Esophagus squamous epithelium (tissue), 5 donors: ENCODE results near the gene RANBP3. TPM values are rescaled to one million over a fixed set of nuclear protein-coding genes. Genes with fewer than 3 reads are reported as not detected.

Experiments used
- DNase-seq: peaks from one replicate; lab custom pipeline; 2025; lab: John Stamatoyannopoulos, UW
- H3K27ac ChIP-seq, 4 donors: fragments of 200-600 bp; sonication (generic); one replicate each; pipeline ENCODE4 v1.5.1; 2016 to 2019; ENCODE audit warnings: mild to moderate bottlenecking in 1 of 4
- H3K27me3 ChIP-seq, 4 donors: fragments of 200-600 bp; sonication (generic); 1 replicate in 3 of 4; 2 replicates in 1 of 4; pipeline versions ENCODE4 v1.5.1 to v1.6.0; 2017 to 2021; ENCODE audit warnings: antibody characterized with exemption in 1 of 4
- H3K36me3 ChIP-seq, 3 donors: fragments of 200-600 bp; sonication (generic); one replicate each; pipeline ENCODE4 v1.5.1; 2016 to 2019
- H3K4me1 ChIP-seq, 3 donors: fragments of 200-600 bp; sonication (generic); one replicate each; pipeline ENCODE4 v1.5.1; 2017 to 2019
- H3K4me3 ChIP-seq, 4 donors: fragments of 200-600 bp; sonication (generic); 1 replicate in 3 of 4; 2 replicates in 1 of 4; pipeline ENCODE4 v1.5.1; 2016 to 2019; ENCODE audit warnings: mild to moderate bottlenecking in 2 of 4, moderate library complexity in 1 of 4
- H3K9me3 ChIP-seq, 3 donors: fragments of 200-600 bp; sonication (generic); one replicate each; pipeline ENCODE4 v1.5.1; 2016 to 2019
- CTCF ChIP-seq, 6 experiments: fragments of 450-650 bp in 4 of 6; fragments of 200-600 bp in 2 of 6; sonication (generic) in 2 of 6; IDR thresholded peaks; one replicate each; pipeline ENCODE4 v1.5.1; 2016 to 2019; ENCODE audit warnings: antibody characterized with exemption in 6 of 6, mild to moderate bottlenecking in 4 of 6, moderate library complexity in 4 of 6
- POLR2A ChIP-seq, 4 donors: fragments of 450-650 bp; IDR thresholded peaks; one replicate each; pipeline ENCODE4 v1.6.1; 2017; ENCODE audit warnings: antibody characterized with exemption in 4 of 4, mild to moderate bottlenecking in 4 of 4, moderate library complexity in 3 of 4
- WGBS, 2 donors: methylation state at CpG; one replicate each; pipeline ENCODE4 v1.1.5; 2018; 5-methylcytosine and 5-hydroxymethylcytosine counted together
- intact Hi-C: fragments of 100-400 bp; cut with DNase I; formaldehyde crosslinking; loops from one replicate; pipeline ENCODE4 v1.15.0; 2022
- total RNA-seq, 4 donors: library from RNA; depleted of rRNA; stranded (reverse); fragments of >200 nt; gene quantifications; one replicate each; pipeline ENCODE4 v1.1.0, GENCODE V29; 2016
- donor health status: DM: yes; HTN: yes; CAD: no.

Gene RANBP3
- total RNA-seq, 4 donors from 2014 or later, result 38.0 to 77.8 (median 39.6) TPM

GRCh38 chr19:6012426-6013170 lies 34.7 kb upstream of the RANBP3 start:
- Histone ChIP-seq H3K4me3 (no peak overlapping the region), H3K27me3 (no peaks in the 10 kb centered on the region), H3K9me3 (no peaks in the 10 kb centered on the region), H3K36me3 (peaks cover 0 to 54% (median 0%) of the 10 kb centered on the region in 3 donors), H3K27ac (no peak overlapping the region), H3K4me1 (no peaks in the 10 kb centered on the region)
- intact Hi-C loops, result no loop called here
- no peak for DNase-seq
- no peak for TF ChIP-seq POLR2A (IDR thresholded peaks at IDR 0.05)
- TF ChIP-seq CTCF (IDR thresholded peaks at IDR 0.05), result no peak
- 81 to 90% methylated on average over 16 to 18 of the region's 18 CpGs for WGBS, 2 donors

GRCh38 chr19:6011794-6012193 lies 33.9 kb upstream of the RANBP3 start:
- Histone ChIP-seq H3K27me3 (no peaks in the 10 kb centered on the region), H3K4me1 (no peaks in the 10 kb centered on the region), H3K9me3 (no peaks in the 10 kb centered on the region), H3K27ac (no peak overlapping the region), H3K36me3 (peaks cover 0 to 62% (median 0%) of the 10 kb centered on the region in 3 donors), H3K4me3 (no peak overlapping the region)
- WGBS, 2 donors, result 67 to 75% methylated on average over 1 of the region's 1 CpG
- intact Hi-C loops, result no loop called here
- DNase-seq, result no peak
- no peak for TF ChIP-seq POLR2A (IDR thresholded peaks at IDR 0.05)
- no peak for TF ChIP-seq CTCF (IDR thresholded peaks at IDR 0.05)

GRCh38 chr19:6011206-6011605 lies 33.3 kb upstream of the RANBP3 start:
- no peak for DNase-seq
- no peaks in the 10 kb centered on the region for H3K27me3 ChIP-seq
- H3K4me1 ChIP-seq, result no peaks in the 10 kb centered on the region
- TF ChIP-seq CTCF (IDR thresholded peaks at IDR 0.05), result no peak
- TF ChIP-seq POLR2A (IDR thresholded peaks at IDR 0.05), result no peak
- H3K4me3 ChIP-seq, result no peak overlapping the region
- H3K27ac ChIP-seq, result no peak overlapping the region
- H3K9me3 ChIP-seq, result no peaks in the 10 kb centered on the region
- intact Hi-C loops, result no loop called here
- 84 to 85% methylated on average over 6 to 7 of the region's 10 CpGs for WGBS, 2 donors
- peaks cover 0 to 67% (median 0%) of the 10 kb centered on the region in 3 donors for H3K36me3 ChIP-seq

GRCh38 chr19:6010107-6010506 lies 32.2 kb upstream of the RANBP3 start:
- Histone ChIP-seq H3K9me3 (no peaks in the 10 kb centered on the region), H3K27ac (no peak overlapping the region), H3K4me1 (no peaks in the 10 kb centered on the region), H3K4me3 (no peak overlapping the region), H3K36me3 (peaks cover 0 to 78% (median 0%) of the 10 kb centered on the region in 3 donors), H3K27me3 (no peaks in the 10 kb centered on the region)
- intact Hi-C loops, result no loop called here
- no peak for TF ChIP-seq POLR2A (IDR thresholded peaks at IDR 0.05)
- no peak for TF ChIP-seq CTCF (IDR thresholded peaks at IDR 0.05)
- 91 to 100% methylated on average over 2 to 15 of the region's 16 CpGs for WGBS, 2 donors
- no peak for DNase-seq

- Histone ChIP-seq H3K9me3 (no peaks in the 10 kb centered on the region), H3K36me3 (peaks cover 0 to 87% (median under 1%) of the 10 kb centered on the region in 3 donors), H3K27me3 (no peaks in the 10 kb centered on the region), H3K4me1 (no peaks in the 10 kb centered on the region), H3K27ac (no peak overlapping the region), H3K4me3 (no peak overlapping the region)
- WGBS, 2 donors, result 91 to 100% methylated on average over 9 to 24 of the region's 26 CpGs
- intact Hi-C loops, result no loop called here
- DNase-seq, result no peak
- TF ChIP-seq POLR2A (IDR thresholded peaks at IDR 0.05) (no peak), CTCF (IDR thresholded peaks at IDR 0.05) (no peak)
Measured at GRCh38 chr19:6007866-6008265, 29.9 kb upstream of the RANBP3 start.
